Measurements from ENCODE around the gene RNF151. TPM values are rescaled to one million over a fixed set of nuclear protein-coding genes. Genes with fewer than 3 reads are reported as not detected.

The RNF151 gene
- total RNA-seq, 1 donor from 2014 or later: 0.27 TPM

DNA sequence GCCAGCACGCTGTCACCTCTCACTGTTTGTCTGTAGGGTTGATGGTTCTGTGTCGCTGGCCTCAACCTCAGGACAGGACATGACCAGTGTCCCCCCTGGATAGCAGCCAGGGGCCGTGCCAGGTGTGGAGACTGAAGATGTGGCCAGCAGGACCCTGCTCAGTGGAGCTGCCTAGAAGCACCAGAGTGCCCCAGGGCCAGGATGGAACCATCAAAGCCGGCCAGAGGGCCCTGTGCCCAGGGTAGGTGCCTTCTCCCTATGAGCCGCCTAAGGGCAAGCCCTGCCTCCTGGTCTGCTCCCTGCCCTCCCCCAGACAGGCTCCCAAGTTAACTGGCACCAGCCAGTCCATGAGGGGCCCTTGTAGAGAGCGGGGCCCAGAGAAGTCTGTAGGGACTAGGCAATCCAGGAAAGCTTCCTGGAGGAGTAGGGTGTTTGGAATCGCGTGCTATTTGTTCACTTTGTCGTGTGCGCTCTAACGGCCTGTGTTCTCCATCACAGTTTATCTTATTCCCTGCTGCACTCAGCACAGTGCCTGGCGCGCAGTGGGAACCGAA is 7.9 kb upstream of the RNF151 start:
- intact Hi-C loops (cut with micrococcal nuclease): loop anchor here (1.0 to 2.0 kb wide), 4 partner anchors 14 to 182 kb away; partner anchors contain the start of genes MSRB1, NTHL1, TBL3 and TSC2

- intact Hi-C loops (cut with micrococcal nuclease): loop anchor here (1.0 to 10.0 kb wide), 5 partner anchors 13 to 345 kb away; partner anchors contain the start of genes CRAMP1, IFT140, MSRB1 and NTHL1
These were observed 7.2 kb upstream of the RNF151 start, which contains the start of gene NDUFB10 for GRCh38 chr16:1959269-1960039. Gene NDUFB10 (plus strand): TSS chr16:1959538. CDS start chr16:1959625, 87 bp downstream.

GRCh38 chr16:1960665-1961630 is 5.7 kb upstream of the RNF151 start:
- intact Hi-C loops (cut with micrococcal nuclease): loop anchor here (10.0 kb wide), 1 partner anchor 346 kb away; the partner anchor contains the start of genes CRAMP1 and IFT140

GRCh38 chr16:1961651-1962067 is 5.0 kb upstream of the RNF151 start:
- intact Hi-C loops (cut with micrococcal nuclease): loop anchor here (10.0 kb wide), 1 partner anchor 347 kb away; the partner anchor contains the start of genes CRAMP1 and IFT140

- intact Hi-C loops (cut with micrococcal nuclease): loop anchor here (10.0 kb wide), 1 partner anchor 348 kb away; the partner anchor contains the start of genes CRAMP1 and IFT140
These were observed 4.2 kb upstream of the RNF151 start for GRCh38 chr16:1962161-1963153.

- intact Hi-C loops (cut with micrococcal nuclease): loop anchor here (1.0 to 10.0 kb wide), 8 partner anchors 8 to 349 kb away; partner anchors contain the start of genes CRAMP1, IFT140, MSRB1 and NTHL1
These were observed 2.7 kb upstream of the RNF151 start for GRCh38 chr16:1963806-1964505.

- intact Hi-C loops (cut with micrococcal nuclease): loop anchor here (1.0 to 10.0 kb wide), 9 partner anchors 8 to 350 kb away; partner anchors contain the start of genes CRAMP1, IFT140, MLST8 and MSRB1
These were observed 1.9 kb upstream of the RNF151 start, which contains the start of gene RPS2 for GRCh38 chr16:1964506-1965395. Gene RPS2 (minus strand): TSS chr16:1964826. CDS start chr16:1964625, 201 bp downstream.

- intact Hi-C loops (cut with micrococcal nuclease): loop anchor here (1.0 to 10.0 kb wide), 5 partner anchors 43 to 351 kb away; partner anchors contain the start of genes CRAMP1, IFT140, MLST8 and NTHL1
These were observed 1.2 kb upstream of the RNF151 start for GRCh38 chr16:1965396-1966001.

DNA sequence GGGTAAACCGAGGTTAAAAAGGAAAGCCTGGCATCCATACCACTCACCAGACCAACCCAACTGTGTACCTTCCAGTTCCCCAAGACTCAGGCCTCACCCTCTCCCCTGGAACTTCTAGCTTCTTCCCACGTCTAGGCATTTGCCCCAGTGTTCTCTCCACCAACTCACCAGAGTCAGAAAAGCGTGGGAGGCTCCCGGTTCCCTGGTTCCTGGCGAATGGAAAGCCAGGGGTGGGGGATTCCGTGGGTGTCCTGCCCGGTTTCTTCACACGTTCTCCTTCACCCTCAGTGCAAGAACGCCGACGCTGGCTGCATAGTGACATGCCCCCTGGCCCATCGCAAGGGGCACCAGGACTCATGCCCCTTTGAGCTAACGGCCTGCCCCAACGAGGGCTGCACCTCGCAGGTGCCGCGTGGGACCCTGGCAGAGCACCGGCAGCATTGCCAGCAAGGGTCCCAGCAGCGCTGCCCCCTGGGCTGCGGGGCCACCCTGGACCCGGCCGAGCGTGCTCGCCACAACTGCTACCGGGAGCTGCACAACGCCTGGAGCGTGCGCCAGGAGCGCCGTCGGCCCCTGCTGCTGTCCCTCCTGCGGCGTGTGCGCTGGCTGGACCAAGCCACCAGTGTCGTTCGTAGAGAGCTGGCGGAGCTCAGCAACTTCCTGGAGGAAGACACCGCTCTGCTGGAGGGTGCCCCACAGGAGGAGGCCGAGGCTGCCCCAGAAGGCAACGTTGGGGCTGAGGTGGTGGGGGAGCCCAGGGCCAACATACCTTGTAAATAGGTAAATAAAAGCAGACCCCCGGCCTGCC is 1.7 kb downstream of the RNF151 start:
- intact Hi-C loops (cut with micrococcal nuclease): loop anchor here (10.0 kb wide), 1 partner anchor 354 kb away; the partner anchor contains the start of genes CRAMP1 and IFT140

- intact Hi-C loops (cut with micrococcal nuclease): loop anchor here (1.0 to 2.0 kb wide), 6 partner anchors 8 to 551 kb away; partner anchors contain the start of genes GFER, MAPK8IP3, MSRB1 and NDUFB10
These were observed 5.3 kb downstream of the RNF151 start, which contains the start of gene TBL3 for GRCh38 chr16:1971796-1972489. Gene TBL3 (plus strand): TSS chr16:1972053. CDS start chr16:1972165, 112 bp downstream.

DNA sequence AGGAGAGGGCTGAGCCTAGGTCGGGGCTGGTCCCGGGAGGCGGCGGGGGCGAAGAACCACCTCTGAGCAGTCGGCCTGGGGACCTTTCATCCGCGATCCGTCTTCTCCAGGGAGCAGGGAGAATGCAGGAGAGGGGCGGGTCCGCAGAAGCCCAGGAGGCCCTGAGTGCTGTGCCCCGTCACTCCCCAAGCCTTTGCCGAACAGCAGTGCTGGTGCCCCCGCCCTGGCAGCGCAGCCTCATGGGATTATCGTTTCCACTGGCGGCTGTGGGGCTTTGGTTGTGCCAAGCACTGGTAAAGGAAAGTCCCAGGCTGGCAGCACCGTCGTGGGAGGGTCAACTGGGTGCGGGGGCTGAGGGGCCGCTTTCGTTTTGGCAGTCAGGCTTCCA is 5.8 kb downstream of the RNF151 start:
- intact Hi-C loops (cut with micrococcal nuclease): loop anchor here (1.0 to 2.0 kb wide), 4 partner anchors 8 to 266 kb away; partner anchors contain the start of genes GFER, MAPK8IP3, NDUFB10 and RPS2

DNA sequence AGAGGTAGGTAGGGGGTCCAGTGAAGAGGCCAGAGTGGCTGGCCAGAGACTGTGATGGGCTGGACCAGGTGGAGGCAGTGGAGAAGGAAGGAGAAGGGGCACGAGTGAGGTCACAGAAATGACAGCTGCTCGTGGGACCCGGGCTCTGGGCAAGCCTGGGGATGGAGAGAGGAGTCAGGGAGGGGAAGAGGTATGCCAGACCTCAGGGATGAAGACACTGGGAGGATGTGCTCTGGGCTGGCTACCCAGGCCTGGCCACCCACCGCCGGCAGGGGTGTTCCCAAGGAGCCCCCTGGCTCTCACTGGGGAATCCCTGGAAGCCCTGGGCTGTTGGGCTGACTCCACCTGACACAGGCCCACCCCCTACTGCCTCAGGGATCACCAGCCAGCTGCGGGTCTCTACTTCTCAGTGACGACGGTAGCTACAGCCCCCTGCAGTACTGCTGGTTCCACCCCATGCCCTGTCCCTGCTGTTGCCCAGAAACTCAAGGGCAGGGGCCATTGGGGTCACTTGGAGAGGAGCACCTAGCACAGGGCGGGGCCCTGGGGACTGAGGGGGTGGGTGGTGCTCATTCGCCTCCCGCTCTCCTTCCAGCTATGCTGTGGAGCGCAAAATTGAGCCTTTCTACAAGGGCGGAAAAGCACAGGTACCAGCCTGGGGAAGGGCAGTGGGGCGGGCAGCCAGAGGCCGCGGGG is 7.0 kb downstream of the RNF151 start:
- intact Hi-C loops (cut with micrococcal nuclease): loop anchor here (2.0 kb wide), 1 partner anchor 15 kb away; the partner anchor contains the start of gene NDUFB10

DNA sequence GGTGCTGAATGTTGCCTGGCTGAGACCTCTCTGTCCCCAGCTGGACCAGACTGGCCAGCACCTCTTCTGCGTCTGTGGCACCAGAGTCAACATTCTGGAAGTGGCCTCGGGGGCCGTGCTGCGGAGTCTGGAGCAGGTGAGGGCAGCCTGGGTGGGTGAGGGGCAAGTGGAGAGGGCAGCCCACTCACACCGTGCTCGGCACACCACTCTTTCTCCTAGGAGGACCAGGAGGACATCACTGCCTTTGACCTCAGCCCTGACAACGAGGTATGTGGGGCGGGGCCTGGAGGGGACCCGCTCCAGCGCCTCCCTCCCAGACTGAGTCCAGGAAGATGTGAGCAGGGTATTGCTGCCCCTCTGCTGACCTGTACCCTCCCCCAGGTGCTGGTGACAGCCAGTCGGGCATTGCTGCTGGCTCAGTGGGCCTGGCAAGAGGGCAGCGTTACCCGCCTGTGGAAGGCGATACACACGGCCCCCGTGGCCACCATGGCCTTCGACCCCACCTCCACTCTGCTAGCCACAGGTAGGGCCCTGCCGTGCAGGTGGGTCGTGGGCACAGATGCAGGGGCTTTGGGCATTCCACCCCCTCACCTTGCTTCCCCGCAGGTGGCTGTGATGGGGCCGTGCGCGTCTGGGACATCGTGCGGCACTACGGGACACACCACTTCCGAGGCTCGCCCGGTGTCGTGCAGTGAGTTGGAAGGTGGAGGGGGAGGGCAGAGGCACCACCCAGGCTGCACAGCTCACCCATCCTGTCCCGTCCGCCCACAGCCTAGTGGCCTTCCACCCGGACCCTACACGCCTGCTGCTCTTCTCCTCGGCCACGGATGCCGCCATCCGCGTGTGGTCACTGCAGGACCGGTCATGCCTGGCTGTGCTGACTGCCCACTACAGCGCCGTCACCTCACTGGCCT is 7.8 kb downstream of the RNF151 start:
- intact Hi-C loops (cut with micrococcal nuclease): no loop called here
